Pancreas (tissue), 10 donors: Measurements from ENCODE around the gene LAMA2. TPM values are rescaled to one million over a fixed set of nuclear protein-coding genes. Genes with fewer than 3 reads are reported as not detected.

Experiments
- ATAC-seq, 4 donors: fragments of 200-7000 bp; cut with Tn5 transposase; one replicate each; pipeline versions ENCODE4 v1.8.0 to v1.9.1; 2020; ENCODE audit warnings: mild to moderate bottlenecking in 4 of 4, moderate library complexity in 4 of 4
- DNase-seq, 6 donors: peaks; one replicate each; pipeline ENCODE4 v3.0.0-alpha.2; 2020
- FAIRE-seq: peaks from 2 replicates; lab custom pipeline; 2012; peaks lifted over from hg19 to GRCh38; lab: Jason Lieb, UNC
- H3K27ac ChIP-seq, 4 donors: fragments of 200-600 bp; sonication (generic); 1 replicate in 3 of 4; 2 replicates in 1 of 4; pipeline versions ENCODE4 v1.5.0 to v1.8.0; 2020
- H3K27me3 ChIP-seq, 4 donors: fragments of 200-600 bp; one replicate each; pipeline ENCODE4 v1.8.0; 2021
- H3K36me3 ChIP-seq, 3 donors: fragments of 200-600 bp; sonication (generic) in 1 of 3; one replicate each; pipeline versions ENCODE4 v1.5.0 to v1.8.0; 2020 to 2021
- H3K4me1 ChIP-seq, 3 donors: fragments of 200-600 bp; one replicate each; pipeline ENCODE4 v1.8.0; 2021
- H3K4me3 ChIP-seq, 4 donors: fragments of 200-600 bp; sonication (generic) in 2 of 4; one replicate each; pipeline versions ENCODE4 v1.5.0 to v1.8.0; 2020 to 2021
- H3K9me3 ChIP-seq, 4 donors: fragments of 200-600 bp; one replicate each; pipeline ENCODE4 v1.8.0; 2021
- WGBS, 2 donors: extraction: QIAGEN DNeasy Blood & Tissue Kit; methylation state at CpG; one replicate each; pipeline ENCODE4 v1.1.7; 2013; 5-methylcytosine and 5-hydroxymethylcytosine counted together
- intact Hi-C, 3 donors: fragments of 100-400 bp; cut with DNase I; formaldehyde crosslinking; loops; one replicate each; pipeline versions ENCODE4 v1.11.1 to v1.14.2; 2022
- polyA plus RNA-seq, 2 donors: library from polyadenylated mRNA; stranded (reverse); fragments of 200-250 nt; gene quantifications; one replicate each; pipeline ENCODE4 v1.2.3, GENCODE V29; 2013
- total RNA-seq, 6 donors: library from RNA; stranded (reverse); fragmentation: NEBNext Ultra II Directional in 4 of 6; extraction: Animal tissue kit (Norgen Biotek cat#: 25700) in 4 of 6; gene quantifications; one replicate each; pipeline versions ENCODE4 v1.2.1 to v1.2.4, GENCODE V29; 2021 to 2023
- TF ChIP-seq, protein P1 (sequence below), 4 donors: fragments of 200-600 bp; sonication (generic) in 3 of 4; IDR thresholded peaks; one replicate each; pipeline versions ENCODE4 v1.5.0 to v1.8.0; 2021; ENCODE audit warnings: antibody characterized with exemption in 4 of 4
- donor health status: healthy with polysubstance abuse.
- donor health status: DM: no; HTN: no; CAD: no; lungs with moderate emphysema.
- donor health status: DM: no; HTN: no; CAD: no.
- donor health status: control.
- donor health status: control.
- donor health status: Bipolar disorder and iron deficiency.
- donor health status: DM: yes; HTN: yes; CAD: no.
- donor health status: DM: no; HTN: no; CAD: no.
- donor health status: DM: no; HTN: no; CAD: no.
- donor health status: DM: yes; HTN: yes; CAD: no.

The LAMA2 gene
- total and polyA plus RNA-seq, 8 donors, result 1.2 to 26.2 (median 6.2) TPM

DNA sequence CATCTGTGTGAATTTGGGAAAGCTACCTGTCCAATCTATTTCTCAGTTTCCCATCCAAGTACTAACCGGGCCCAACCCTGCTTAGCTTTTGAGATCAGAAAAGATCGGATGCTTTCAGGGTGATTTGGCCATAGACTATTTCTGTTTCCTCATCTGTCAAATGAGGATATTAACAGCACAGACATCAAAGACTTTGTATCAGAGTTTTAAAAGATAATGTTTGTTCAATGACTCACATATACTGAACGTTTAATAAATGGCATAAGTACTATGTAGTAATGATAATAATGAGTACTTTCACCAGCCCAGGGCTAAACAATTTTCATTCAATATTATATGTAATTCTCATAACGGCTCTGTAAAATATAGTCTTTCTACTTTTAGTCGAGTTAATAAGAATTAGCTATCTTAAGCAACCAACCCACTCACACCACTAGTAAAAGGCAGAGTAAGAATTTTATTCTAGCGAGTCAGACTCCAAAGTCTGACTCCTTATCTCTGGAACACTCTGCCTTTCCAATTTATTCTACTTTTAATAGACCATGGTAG, 610.5 kb downstream of the LAMA2 start:
- no peak for DNase-seq

DNA sequence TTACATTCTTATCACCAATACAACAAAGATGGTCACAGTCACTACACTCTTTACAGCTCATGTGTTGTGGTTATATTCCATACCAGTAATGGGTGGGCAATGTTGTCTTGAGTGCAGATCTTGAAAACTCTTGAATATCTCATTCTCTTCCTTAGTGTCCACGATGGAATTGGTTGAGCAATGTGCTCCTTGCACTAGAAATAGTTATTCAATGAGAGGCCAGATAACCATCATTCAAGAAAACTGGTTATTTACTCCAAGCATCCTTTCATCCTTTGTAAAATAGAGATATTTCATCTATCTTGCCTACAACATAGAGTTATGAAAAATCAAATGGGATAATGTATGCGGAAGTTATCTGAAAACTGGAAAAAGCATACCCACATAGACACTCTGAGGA, 611.2 kb downstream of the LAMA2 start:
- DNase-seq, result no peak
- Histone ChIP-seq H3K4me1 (peaks cover 0 to 9% (median 0%) of the 10 kb centered on the region in 3 donors), H3K27me3 (no peaks in the 10 kb centered on the region), H3K9me3 (no peaks in the 10 kb centered on the region), H3K27ac (no peak overlapping the region), H3K4me3 (no peak overlapping the region), H3K36me3 (no peaks in the 10 kb centered on the region)
- no peak for ATAC-seq
- FAIRE-seq, result no peak
- TF ChIP-seq, protein P1, sequence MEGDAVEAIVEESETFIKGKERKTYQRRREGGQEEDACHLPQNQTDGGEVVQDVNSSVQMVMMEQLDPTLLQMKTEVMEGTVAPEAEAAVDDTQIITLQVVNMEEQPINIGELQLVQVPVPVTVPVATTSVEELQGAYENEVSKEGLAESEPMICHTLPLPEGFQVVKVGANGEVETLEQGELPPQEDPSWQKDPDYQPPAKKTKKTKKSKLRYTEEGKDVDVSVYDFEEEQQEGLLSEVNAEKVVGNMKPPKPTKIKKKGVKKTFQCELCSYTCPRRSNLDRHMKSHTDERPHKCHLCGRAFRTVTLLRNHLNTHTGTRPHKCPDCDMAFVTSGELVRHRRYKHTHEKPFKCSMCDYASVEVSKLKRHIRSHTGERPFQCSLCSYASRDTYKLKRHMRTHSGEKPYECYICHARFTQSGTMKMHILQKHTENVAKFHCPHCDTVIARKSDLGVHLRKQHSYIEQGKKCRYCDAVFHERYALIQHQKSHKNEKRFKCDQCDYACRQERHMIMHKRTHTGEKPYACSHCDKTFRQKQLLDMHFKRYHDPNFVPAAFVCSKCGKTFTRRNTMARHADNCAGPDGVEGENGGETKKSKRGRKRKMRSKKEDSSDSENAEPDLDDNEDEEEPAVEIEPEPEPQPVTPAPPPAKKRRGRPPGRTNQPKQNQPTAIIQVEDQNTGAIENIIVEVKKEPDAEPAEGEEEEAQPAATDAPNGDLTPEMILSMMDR (IDR thresholded peaks at IDR 0.05), result no peak
- 89 to 97% methylated on average over 2 of the region's 2 CpGs for WGBS, 2 donors
- intact Hi-C loops, result no loop called here

More for the DNA sequence above, 610.5 kb downstream of the LAMA2 start:
- TF ChIP-seq, protein P1 (IDR thresholded peaks at IDR 0.05), result no peak
- ATAC-seq (peak in 2 of 4 donors; percentile 14 to 41), FAIRE-seq (no peak)
- Histone ChIP-seq H3K27ac (no peak overlapping the region), H3K9me3 (no peaks in the 10 kb centered on the region), H3K4me1 (peaks cover 0 to 4% (median 0%) of the 10 kb centered on the region in 3 donors), H3K27me3 (no peaks in the 10 kb centered on the region), H3K36me3 (no peaks in the 10 kb centered on the region), H3K4me3 (no peak overlapping the region)
- intact Hi-C loops, result no loop called here
- 49 to 54% methylated on average over 6 of the region's 6 CpGs for WGBS, 2 donors

DNA sequence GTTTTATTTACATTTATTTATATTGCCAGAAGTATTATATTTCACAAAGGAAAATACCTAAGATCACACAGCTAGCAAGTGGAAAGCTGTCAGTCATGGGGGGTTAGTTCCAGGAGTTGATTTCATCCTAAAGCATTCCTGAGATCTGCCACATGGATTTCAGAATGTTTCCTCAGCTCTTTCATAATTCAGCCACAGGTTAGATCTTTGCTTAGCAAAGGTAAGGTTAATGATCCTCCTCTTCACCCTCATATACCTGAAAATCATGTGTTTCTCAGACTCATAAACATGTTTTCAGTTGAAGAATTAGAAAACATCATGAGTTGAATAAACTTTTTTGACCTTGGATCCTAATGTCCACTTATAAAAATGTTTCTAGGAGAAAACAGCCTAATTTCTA, 611.6 kb downstream of the LAMA2 start:
- intact Hi-C loops, result no loop called here
- no peak for FAIRE-seq
- TF ChIP-seq, protein P1 (IDR thresholded peaks at IDR 0.05), result no peak
- DNase-seq, result no peak
- H3K9me3 ChIP-seq, result no peaks in the 10 kb centered on the region
- ATAC-seq, result no peak
- H3K27ac ChIP-seq, result no peak overlapping the region
- H3K4me1 ChIP-seq, result peaks cover 0 to 14% (median 0%) of the 10 kb centered on the region in 3 donors
- H3K27me3 ChIP-seq, result no peaks in the 10 kb centered on the region
- H3K36me3 ChIP-seq, result no peaks in the 10 kb centered on the region
- H3K4me3 ChIP-seq, result no peak overlapping the region

DNA sequence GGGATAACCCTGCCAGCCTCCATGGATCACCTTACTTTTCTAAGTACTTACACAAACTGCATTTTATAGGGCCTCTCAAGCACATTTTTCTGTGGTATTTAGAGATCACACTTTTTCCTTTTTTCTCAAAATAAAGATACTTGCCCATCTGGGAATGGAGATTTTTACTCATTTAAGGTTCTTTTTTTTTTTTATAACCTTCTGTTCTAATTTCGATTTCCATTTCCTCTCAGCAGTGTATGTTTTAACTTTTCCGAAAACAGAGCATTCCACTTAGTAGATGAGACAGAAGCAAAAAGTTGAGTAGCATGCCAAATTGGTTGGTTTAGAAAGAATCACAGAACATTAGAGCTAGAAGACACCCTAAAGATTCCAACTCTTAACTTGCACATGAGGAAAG, 612.7 kb downstream of the LAMA2 start:
- DNase-seq, result no peak
- no peaks in the 10 kb centered on the region for H3K36me3 ChIP-seq
- TF ChIP-seq, protein P1 (IDR thresholded peaks at IDR 0.05), result no peak
- ATAC-seq, result no peak
- no peak overlapping the region for H3K4me3 ChIP-seq
- peaks cover 0 to 9% (median 0%) of the 10 kb centered on the region in 3 donors for H3K4me1 ChIP-seq
- H3K27me3 ChIP-seq, result no peaks in the 10 kb centered on the region
- intact Hi-C loops, result loop anchor here in 1 of 3 donors (5.0 kb wide), 1 partner anchor 232 kb away; no protein-coding TSS in a partner anchor
- WGBS, 2 donors, result 77 to 84% methylated on average over 2 of the region's 2 CpGs
- no peak for FAIRE-seq
- no peak overlapping the region for H3K27ac ChIP-seq
- no peaks in the 10 kb centered on the region for H3K9me3 ChIP-seq
